ENCODE data around the gene CUEDC2. TPM values are rescaled to one million over a fixed set of nuclear protein-coding genes. Genes with fewer than 3 reads are reported as not detected.

The CUEDC2 gene
- total RNA-seq, 1 donor from 2014 or later = 43.7 TPM

GRCh38 chr10:102384053-102384452, 48.3 kb downstream of the CUEDC2 start:
- peaks cover 18% of the 10 kb centered on the region for H3K4me1 Mint-ChIP-seq
- H3K36me3 Mint-ChIP-seq (ENCODE audit: low read depth) = peaks cover 40% of the 10 kb centered on the region
- peak overlapping the region; percentile 50 for H3K27ac Mint-ChIP-seq
- CTCF ChIA-PET = interaction anchor here (1.2 to 3.2 kb wide), 9 partner anchors 10 to 199 kb away, joined by 3 to 21 read pairs (median 11); no protein-coding TSS in a partner anchor
- H3K27me3 Mint-ChIP-seq = no peaks in the 10 kb centered on the region
- H3K9me3 Mint-ChIP-seq = no peaks in the 10 kb centered on the region
- no peak for DNase-seq
- TF ChIP-seq CTCF (IDR thresholded peaks at IDR 0.05) = no peak
- H3K4me3 Mint-ChIP-seq = no peak overlapping the region
- intact Hi-C loops (cut with micrococcal nuclease) = loop anchor here (1.0 to 2.0 kb wide), 2 partner anchors 9 to 95 kb away; no protein-coding TSS in a partner anchor
- peak; percentile 28 for ATAC-seq (ENCODE audit: low read depth)
- POLR2A ChIA-PET = interaction anchor here (0.6 to 3.8 kb wide), 9 partner anchors 11 to 96 kb away, joined by 3 to 99 read pairs (median 11); partner anchors contain the start of genes CUEDC2, FBXL15 and NFKB2

- no peaks in the 10 kb centered on the region for H3K9me3 Mint-ChIP-seq
- no peak overlapping the region for H3K27ac Mint-ChIP-seq
- H3K36me3 Mint-ChIP-seq (ENCODE audit: low read depth) = peaks cover 50% of the 10 kb centered on the region
- ChIA-PET POLR2A (interaction anchor here (3.8 kb wide), 1 partner anchor 12 kb away, joined by 99 read pairs; the partner anchor contains the start of gene NFKB2), CTCF (interaction anchor here (2.1 to 3.2 kb wide), 3 partner anchors 10 to 16 kb away, joined by 7 to 19 read pairs (median 17); no protein-coding TSS in a partner anchor)
- H3K4me1 Mint-ChIP-seq = peaks cover 18% of the 10 kb centered on the region
- DNase-seq (no peak), ATAC-seq (ENCODE audit: low read depth) (no peak)
- intact Hi-C loops (cut with micrococcal nuclease) = no loop called here
- H3K4me3 Mint-ChIP-seq = no peak overlapping the region
- no peaks in the 10 kb centered on the region for H3K27me3 Mint-ChIP-seq
- no peak for TF ChIP-seq CTCF (IDR thresholded peaks at IDR 0.05)
Observed at GRCh38 chr10:102382871-102383270, 49.5 kb downstream of the CUEDC2 start.

GRCh38 chr10:102381983-102382382, 50.4 kb downstream of the CUEDC2 start:
- Mint-ChIP-seq H3K4me1 (peaks cover 18% of the 10 kb centered on the region), H3K27ac (no peak overlapping the region), H3K36me3 (ENCODE audit: low read depth) (peaks cover 56% of the 10 kb centered on the region), H3K27me3 (no peaks in the 10 kb centered on the region), H3K9me3 (no peaks in the 10 kb centered on the region), H3K4me3 (no peak overlapping the region)
- DNase-seq (no peak), ATAC-seq (ENCODE audit: low read depth) (no peak)
- intact Hi-C loops (cut with micrococcal nuclease) = no loop called here
- no peak for TF ChIP-seq CTCF (IDR thresholded peaks at IDR 0.05)
- CTCF ChIA-PET = no interaction called here
- POLR2A ChIA-PET = interaction anchor here (0.6 to 4.3 kb wide), 6 partner anchors 13 to 374 kb away, joined by 3 to 28 read pairs (median 4); partner anchors contain the start of genes C10orf95 and NFKB2

GRCh38 chr10:102379383-102379782, 53.0 kb downstream of the CUEDC2 start:
- Mint-ChIP-seq H3K4me1 (peaks cover 7% of the 10 kb centered on the region), H3K27ac (no peak overlapping the region)
- POLR2A ChIA-PET = interaction anchor here (0.6 to 4.3 kb wide), 2 partner anchors 16 to 73 kb away, joined by 12 to 28 read pairs; partner anchors contain the start of gene NFKB2

More at GRCh38 chr10:102379383-102379782, 53.0 kb downstream of the CUEDC2 start:
- DNase-seq = no peak
- H3K27me3 Mint-ChIP-seq = no peaks in the 10 kb centered on the region
- H3K36me3 Mint-ChIP-seq (ENCODE audit: low read depth) = peaks cover 70% of the 10 kb centered on the region
- TF ChIP-seq CTCF (IDR thresholded peaks at IDR 0.05) = no peak
- CTCF ChIA-PET = no interaction called here
- no peak overlapping the region for H3K4me3 Mint-ChIP-seq
- no peak for ATAC-seq (ENCODE audit: low read depth)
- intact Hi-C loops (cut with micrococcal nuclease) = no loop called here
- H3K9me3 Mint-ChIP-seq = no peaks in the 10 kb centered on the region
